Upper lobe of right lung (tissue), 1 donor: Measurements from ENCODE around the gene UCK1. TPM values are rescaled to one million over a fixed set of nuclear protein-coding genes. Genes with fewer than 3 reads are reported as not detected.

Experiments used
- ATAC-seq: fragments of 200-7000 bp; cut with Tn5 transposase; one replicate; pipeline ENCODE4 v1.9.1; 2020; ENCODE audit warnings: mild to moderate bottlenecking, moderate library complexity
- DNase-seq: peaks from one replicate; pipeline ENCODE4 v3.0.0-alpha.2; 2020
- H3K27ac ChIP-seq: fragments of 200-600 bp; one replicate; pipeline ENCODE4 v1.8.0; 2022
- H3K27me3 ChIP-seq: fragments of 200-600 bp; one replicate; pipeline ENCODE4 v1.8.0; 2022; ENCODE audit warnings: mild to moderate bottlenecking
- H3K36me3 ChIP-seq: fragments of 200-600 bp; one replicate; pipeline ENCODE4 v1.8.0; 2022
- H3K4me1 ChIP-seq: fragments of 200-600 bp; one replicate; pipeline ENCODE4 v1.8.0; 2022
- H3K4me3 ChIP-seq: fragments of 200-600 bp; one replicate; pipeline ENCODE4 v1.8.0; 2022; ENCODE audit warnings: mild to moderate bottlenecking
- H3K9me3 ChIP-seq: fragments of 200-600 bp; one replicate; pipeline ENCODE4 v1.8.0; 2022
- CTCF ChIP-seq: fragments of 200-600 bp; IDR thresholded peaks from one replicate; pipeline ENCODE4 v1.8.0; 2022; ENCODE audit warnings: antibody characterized with exemption
- intact Hi-C: fragments of 100-400 bp; cut with DNase I; formaldehyde crosslinking; loops from one replicate; pipeline ENCODE4 v1.11.0; 2022
- total RNA-seq: library from RNA; stranded (reverse); fragmentation: NEBNext Ultra II Directional; extraction: Animal tissue kit (Norgen Biotek cat#: 25700); gene quantifications from one replicate; pipeline ENCODE4 v1.2.1, GENCODE V29; 2021
- donor health status: DM: no; HTN: yes; CAD: no; lungs with severe emphysema.

Gene UCK1
- total RNA-seq, 1 donor from 2014 or later: 27.9 TPM

- Histone ChIP-seq H3K9me3 (no peaks in the 10 kb centered on the region), H3K36me3 (peaks cover 99% of the 10 kb centered on the region), H3K27ac (no peak overlapping the region), H3K4me1 (no peaks in the 10 kb centered on the region), H3K4me3 (no peak overlapping the region), H3K27me3 (no peaks in the 10 kb centered on the region)
- no peak for TF ChIP-seq CTCF
- DNase-seq (no peak), ATAC-seq (no peak)
- intact Hi-C loops: no loop called here
Measured at GRCh38 chr9:131485206-131485605, 45.9 kb downstream of the UCK1 start.

- DNase-seq: peak; percentile 40
- TF ChIP-seq CTCF: no peak
Measured at GRCh38 chr9:131484560-131485185, 46.4 kb downstream of the UCK1 start.

GRCh38 chr9:131484051-131484445, 47.0 kb downstream of the UCK1 start:
- TF ChIP-seq CTCF: no peak
- ATAC-seq: no peak
- no peak for DNase-seq

More at GRCh38 chr9:131484560-131485185, 46.4 kb downstream of the UCK1 start:
- ATAC-seq: no peak
- H3K9me3 ChIP-seq: no peaks in the 10 kb centered on the region
- peaks cover 99% of the 10 kb centered on the region for H3K36me3 ChIP-seq
- H3K4me3 ChIP-seq: no peak overlapping the region
- H3K27me3 ChIP-seq: no peaks in the 10 kb centered on the region
- H3K4me1 ChIP-seq: no peaks in the 10 kb centered on the region
- intact Hi-C loops: no loop called here
- H3K27ac ChIP-seq: no peak overlapping the region

GRCh38 chr9:131483319-131484050, 47.6 kb downstream of the UCK1 start:
- no peak for DNase-seq
- Histone ChIP-seq H3K36me3 (peaks cover 99% of the 10 kb centered on the region), H3K4me1 (no peaks in the 10 kb centered on the region), H3K4me3 (no peak overlapping the region), H3K9me3 (no peaks in the 10 kb centered on the region), H3K27me3 (no peaks in the 10 kb centered on the region), H3K27ac (no peak overlapping the region)
- no peak for TF ChIP-seq CTCF
- intact Hi-C loops: no loop called here
- no peak for ATAC-seq

More at GRCh38 chr9:131484051-131484445, 47.0 kb downstream of the UCK1 start:
- Histone ChIP-seq H3K36me3 (peaks cover 99% of the 10 kb centered on the region), H3K9me3 (no peaks in the 10 kb centered on the region), H3K4me3 (no peak overlapping the region), H3K27me3 (no peaks in the 10 kb centered on the region), H3K27ac (no peak overlapping the region), H3K4me1 (no peaks in the 10 kb centered on the region)
- intact Hi-C loops: no loop called here

- no peak for TF ChIP-seq CTCF
- ATAC-seq (no peak), DNase-seq (peak; percentile 51)
- H3K4me3 ChIP-seq: no peak overlapping the region
- H3K36me3 ChIP-seq: peaks cover 99% of the 10 kb centered on the region
- intact Hi-C loops: no loop called here
- no peaks in the 10 kb centered on the region for H3K27me3 ChIP-seq
- H3K9me3 ChIP-seq: no peaks in the 10 kb centered on the region
- no peaks in the 10 kb centered on the region for H3K4me1 ChIP-seq
- H3K27ac ChIP-seq: no peak overlapping the region
Measured at GRCh38 chr9:131482343-131483006, 48.6 kb downstream of the UCK1 start.
